ENCODE data around the gene DNASE1L1. TPM values are rescaled to one million over a fixed set of nuclear protein-coding genes. Genes with fewer than 3 reads are reported as not detected.
"Not testable (repeated sequence)": the region's sequence is repeated elsewhere in the genome, so short reads cannot be mapped to it uniquely, and the experiment has no call there.

Gene DNASE1L1
- total RNA-seq, 1 donor from 2014 or later, result 56.3 TPM

DNA sequence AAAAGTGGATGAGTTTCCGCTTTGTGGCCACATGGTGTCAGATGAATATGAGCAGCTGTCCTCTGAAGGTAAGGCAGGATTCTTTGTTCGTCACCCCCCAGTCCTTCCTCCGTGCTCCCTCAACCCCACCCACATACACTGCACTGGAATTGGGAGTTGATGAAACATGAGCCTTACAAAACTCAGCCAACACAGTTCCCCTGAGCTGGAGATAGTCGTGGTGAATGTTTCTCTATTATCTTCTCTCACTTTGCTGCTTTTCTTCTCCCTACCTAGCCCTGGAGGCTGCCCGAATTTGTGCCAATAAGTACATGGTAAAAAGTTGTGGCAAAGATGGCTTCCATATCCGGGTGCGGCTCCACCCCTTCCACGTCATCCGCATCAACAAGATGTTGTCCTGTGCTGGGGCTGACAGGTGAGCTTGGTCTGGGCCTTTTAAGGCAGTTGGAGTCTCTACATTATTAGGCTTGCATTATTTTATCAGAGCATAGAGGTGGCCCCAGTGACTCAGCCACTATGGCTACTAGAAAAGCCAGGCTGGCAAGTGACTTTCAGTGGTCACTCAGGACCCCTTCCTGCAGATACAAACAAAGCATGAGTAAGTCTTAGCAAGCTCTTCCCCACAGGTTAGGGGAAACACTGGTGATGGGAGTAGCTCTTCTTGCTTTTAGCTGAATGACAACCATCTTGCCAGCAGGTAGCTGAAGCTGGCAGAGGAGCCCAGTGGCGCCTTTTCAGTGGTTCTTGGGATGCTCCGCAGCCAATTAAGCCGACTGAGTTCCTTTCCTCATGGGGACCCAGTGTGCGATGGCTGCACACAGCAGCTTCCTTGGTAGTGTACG, 9.3 kb downstream of the DNASE1L1 start:
- no peak for DNase-seq
- Histone ChIP-seq H3K27me3 (ENCODE audit: low read depth) (no peaks in the 10 kb centered on the region), H3K4me1 (peaks cover 22% of the 10 kb centered on the region), H3K27ac (replicated peaks) (peak overlapping the region; percentile 99), H3K36me3 (peaks cover 25% of the 10 kb centered on the region), H3K4me3 (peak overlapping the region; percentile 85), H3K9me3 (replicated peaks) (no peaks in the 10 kb centered on the region)
- intact Hi-C loops (cut with micrococcal nuclease), result no loop called here
- TF ChIP-seq, protein P1, sequence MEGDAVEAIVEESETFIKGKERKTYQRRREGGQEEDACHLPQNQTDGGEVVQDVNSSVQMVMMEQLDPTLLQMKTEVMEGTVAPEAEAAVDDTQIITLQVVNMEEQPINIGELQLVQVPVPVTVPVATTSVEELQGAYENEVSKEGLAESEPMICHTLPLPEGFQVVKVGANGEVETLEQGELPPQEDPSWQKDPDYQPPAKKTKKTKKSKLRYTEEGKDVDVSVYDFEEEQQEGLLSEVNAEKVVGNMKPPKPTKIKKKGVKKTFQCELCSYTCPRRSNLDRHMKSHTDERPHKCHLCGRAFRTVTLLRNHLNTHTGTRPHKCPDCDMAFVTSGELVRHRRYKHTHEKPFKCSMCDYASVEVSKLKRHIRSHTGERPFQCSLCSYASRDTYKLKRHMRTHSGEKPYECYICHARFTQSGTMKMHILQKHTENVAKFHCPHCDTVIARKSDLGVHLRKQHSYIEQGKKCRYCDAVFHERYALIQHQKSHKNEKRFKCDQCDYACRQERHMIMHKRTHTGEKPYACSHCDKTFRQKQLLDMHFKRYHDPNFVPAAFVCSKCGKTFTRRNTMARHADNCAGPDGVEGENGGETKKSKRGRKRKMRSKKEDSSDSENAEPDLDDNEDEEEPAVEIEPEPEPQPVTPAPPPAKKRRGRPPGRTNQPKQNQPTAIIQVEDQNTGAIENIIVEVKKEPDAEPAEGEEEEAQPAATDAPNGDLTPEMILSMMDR (IDR thresholded peaks at IDR 0.05; ENCODE audit: borderline replicate concordance), result no peak

DNA sequence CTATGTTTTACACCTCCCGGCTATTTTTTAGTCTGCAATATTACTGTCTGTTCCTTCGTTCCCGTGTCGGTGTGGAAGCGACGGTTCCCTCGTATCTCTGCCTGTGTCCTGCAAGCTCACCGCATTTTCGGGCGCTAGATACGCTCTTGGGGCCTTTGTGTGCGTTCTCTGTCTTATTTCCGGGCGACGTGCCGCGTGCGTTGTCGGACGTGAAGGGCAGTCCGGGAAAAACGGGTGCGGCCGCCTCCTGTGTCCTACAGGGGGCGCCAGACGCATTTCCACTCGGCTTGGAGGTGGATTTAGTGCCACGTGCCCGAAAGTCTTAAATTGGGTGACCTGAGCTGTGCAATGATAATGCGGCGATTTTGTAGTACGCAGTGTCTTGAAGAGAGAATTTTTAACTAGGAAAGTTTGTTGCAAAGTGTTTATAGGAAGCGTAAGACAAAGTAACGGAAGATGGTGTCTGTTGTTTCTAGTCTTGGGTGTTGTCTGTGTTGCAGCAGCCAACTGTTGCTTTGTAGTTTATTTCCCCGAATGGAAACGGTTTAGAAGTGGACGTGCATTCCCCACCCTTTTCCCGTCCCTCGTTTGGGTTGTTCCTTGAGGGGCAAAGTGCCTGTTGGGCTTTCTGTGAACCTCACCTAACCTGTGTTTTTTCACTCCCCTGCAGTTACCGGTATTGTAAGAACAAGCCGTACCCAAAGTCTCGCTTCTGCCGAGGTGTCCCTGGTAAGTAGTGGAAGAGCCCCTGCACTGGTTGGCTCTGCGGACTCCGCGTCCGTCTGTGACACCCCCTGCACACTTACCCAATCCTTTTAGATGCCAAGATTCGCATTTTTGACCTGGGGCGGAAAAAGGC, 10.2 kb downstream of the DNASE1L1 start:
- Histone ChIP-seq H3K4me3 (peak overlapping the region; percentile 85), H3K9me3 (replicated peaks) (no peaks in the 10 kb centered on the region), H3K4me1 (peaks cover 22% of the 10 kb centered on the region), H3K36me3 (peaks cover 25% of the 10 kb centered on the region), H3K27me3 (ENCODE audit: low read depth) (no peaks in the 10 kb centered on the region), H3K27ac (replicated peaks) (peak overlapping the region; percentile 99)
- TF ChIP-seq, protein P1 (IDR thresholded peaks at IDR 0.05; ENCODE audit: borderline replicate concordance), result peak; percentile 84
- peak; percentile 87 for DNase-seq
- intact Hi-C loops (cut with micrococcal nuclease), result no loop called here

DNA sequence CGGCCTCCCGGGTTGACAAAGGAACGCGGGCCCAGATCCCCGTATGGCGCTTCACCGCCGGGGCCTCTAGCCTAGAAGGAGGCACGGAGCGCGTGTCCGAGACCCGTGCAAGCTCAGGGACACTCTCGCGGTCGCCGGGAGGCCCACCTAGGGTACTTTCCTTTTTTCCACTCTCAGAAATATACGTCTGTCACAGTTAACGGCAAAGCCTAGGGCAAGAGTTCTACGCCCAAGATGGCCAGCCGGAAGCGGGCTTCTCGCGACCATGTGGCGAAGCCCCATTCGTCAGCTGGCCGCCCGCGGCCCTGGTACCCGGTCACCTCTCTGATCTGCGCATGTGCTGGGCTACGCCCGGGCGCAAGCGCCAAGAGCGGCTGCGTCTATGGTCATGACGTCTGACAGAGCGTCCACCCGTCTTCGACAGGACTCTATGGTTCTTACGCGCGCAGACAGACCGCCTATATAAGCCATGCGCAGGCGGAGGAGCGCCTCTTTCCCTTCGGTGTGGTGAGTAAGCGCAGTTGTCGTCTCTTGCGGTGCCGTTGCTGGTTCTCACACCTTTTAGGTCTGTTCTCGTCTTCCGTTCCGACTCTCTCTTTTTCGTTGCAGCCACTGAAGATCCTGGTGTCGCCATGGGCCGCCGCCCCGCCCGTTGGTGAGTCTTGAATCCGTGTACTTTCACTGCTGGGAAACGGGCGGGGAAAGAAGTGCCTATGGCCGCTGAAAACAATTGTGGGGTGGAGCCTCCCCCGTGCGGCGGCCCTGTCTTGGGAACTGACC, 11.0 kb downstream of the DNASE1L1 start, which contains the start of gene RPL10:
Gene RPL10 (plus strand): TSS at position 490 of the 780 bp plus-strand sequence. CDS start 143 bp downstream, at position 633.
- Histone ChIP-seq H3K27ac (replicated peaks) (peak within 1 kb of the TSS; percentile 99), H3K4me3 (peak within 1 kb of the TSS; percentile 85), H3K36me3 (peaks cover 25% of the 10 kb centered on the region), H3K9me3 (replicated peaks) (no peaks in the 10 kb centered on the region), H3K4me1 (peaks cover 22% of the 10 kb centered on the region), H3K27me3 (ENCODE audit: low read depth) (no peaks in the 10 kb centered on the region)
- intact Hi-C loops (cut with micrococcal nuclease), result no loop called here
- peak; percentile 93 for DNase-seq
- TF ChIP-seq, protein P1 (IDR thresholded peaks at IDR 0.05; ENCODE audit: borderline replicate concordance), result no peak

DNA sequence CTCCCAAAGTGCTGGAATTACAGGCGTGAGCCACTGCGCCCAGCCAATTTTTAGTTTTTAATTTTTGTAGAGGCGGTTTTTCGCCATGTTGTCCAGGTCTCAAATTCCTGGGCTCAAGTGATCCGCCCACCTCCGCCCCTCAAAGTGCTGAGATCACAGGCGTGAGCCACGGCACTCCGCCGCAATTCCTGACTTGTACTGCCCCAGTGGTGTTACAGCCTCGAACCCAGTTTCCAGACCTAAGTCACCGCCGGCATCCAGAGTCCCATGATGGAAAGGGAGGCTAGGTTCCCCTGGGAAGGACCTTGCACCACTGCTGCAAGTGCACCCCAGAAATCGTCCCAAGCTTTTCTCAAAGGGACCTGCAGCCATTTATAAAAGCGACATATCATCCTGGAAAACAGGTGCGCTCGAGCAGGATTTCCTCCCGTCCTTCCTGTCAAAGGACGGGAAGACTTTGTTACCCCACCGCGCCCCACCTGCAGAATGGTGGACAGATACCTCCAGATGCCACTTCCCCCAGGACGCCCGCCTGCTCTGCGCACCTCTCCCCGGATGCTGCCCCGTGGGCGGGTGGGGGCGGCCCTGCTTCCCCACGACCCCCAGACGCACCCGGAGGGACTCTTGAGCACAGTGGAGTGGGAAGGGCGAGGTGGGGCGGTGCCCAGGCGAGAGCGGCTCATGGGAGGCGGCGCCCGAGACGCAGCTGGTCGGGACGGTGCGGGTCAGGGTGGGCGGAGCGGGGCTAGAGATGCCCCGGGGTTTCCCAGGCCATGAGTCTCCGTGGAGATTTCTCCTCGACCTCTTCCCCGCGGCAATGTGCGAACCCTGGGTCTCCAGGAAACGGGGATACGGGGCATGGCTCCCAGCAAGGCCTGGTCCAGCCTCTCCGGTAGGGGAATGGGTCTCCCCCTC, 11.8 kb downstream of the DNASE1L1 start:
- DNase-seq, result peak; percentile 81
- intact Hi-C loops (cut with micrococcal nuclease), result no loop called here
- H3K27me3 ChIP-seq (ENCODE audit: low read depth), result no peaks in the 10 kb centered on the region
- peak overlapping the region; percentile 99 for H3K27ac ChIP-seq (replicated peaks)
- no peaks in the 10 kb centered on the region for H3K9me3 ChIP-seq (replicated peaks)
- peaks cover 25% of the 10 kb centered on the region for H3K36me3 ChIP-seq
- peaks cover 22% of the 10 kb centered on the region for H3K4me1 ChIP-seq
- TF ChIP-seq, protein P1 (IDR thresholded peaks at IDR 0.05; ENCODE audit: borderline replicate concordance), result no peak
- H3K4me3 ChIP-seq, result peak overlapping the region; percentile 85

- H3K9me3 ChIP-seq (replicated peaks); H3K27me3 ChIP-seq (ENCODE audit: low read depth); intact Hi-C loops (cut with micrococcal nuclease); DNase-seq: not testable (repeated sequence)
- Histone ChIP-seq H3K4me1 (peaks cover 22% of the 10 kb centered on the region), H3K36me3 (peaks cover 19% of the 10 kb centered on the region), H3K27ac (replicated peaks) (peak overlapping the region; percentile 99), H3K4me3 (peak overlapping the region; percentile 85)
Observed at GRCh38 chrX:154396363-154396762, 12.7 kb downstream of the DNASE1L1 start.

GRCh38 chrX:154389812-154390747, 19.0 kb downstream of the DNASE1L1 start:
- H3K27ac ChIP-seq (replicated peaks); DNase-seq; intact Hi-C loops (cut with micrococcal nuclease): not testable (repeated sequence)

GRCh38 chrX:154388649-154389048, 20.4 kb downstream of the DNASE1L1 start:
- H3K36me3 ChIP-seq; DNase-seq; H3K4me3 ChIP-seq; H3K27ac ChIP-seq (replicated peaks); H3K27me3 ChIP-seq (ENCODE audit: low read depth); intact Hi-C loops (cut with micrococcal nuclease); H3K9me3 ChIP-seq (replicated peaks): not testable (repeated sequence)
- H3K4me1 ChIP-seq, result peaks cover 11% of the 10 kb centered on the region

More at GRCh38 chrX:154389812-154390747, 19.0 kb downstream of the DNASE1L1 start:
- H3K9me3 ChIP-seq (replicated peaks); H3K4me1 ChIP-seq; H3K4me3 ChIP-seq; H3K27me3 ChIP-seq (ENCODE audit: low read depth); H3K36me3 ChIP-seq: not testable (repeated sequence)
